Liver (tissue), 9 donors: ENCODE measurements around the gene AVEN. TPM values are rescaled to one million over a fixed set of nuclear protein-coding genes. Genes with fewer than 3 reads are reported as not detected.

Source experiments
- DNase-seq: peaks from one replicate; pipeline ENCODE4 v3.0.0-alpha.2; 2017; ENCODE audit warnings: low spot score
- H3K27ac ChIP-seq, 2 donors: one replicate each; pipeline ENCODE4 v1.7.0; 2013; ENCODE audit warnings: inconsistent platforms in 2 of 2, low read length in 2 of 2, control low read depth in 1 of 2, low read depth in 1 of 2, mild to moderate bottlenecking in 1 of 2
- H3K27me3 ChIP-seq, 4 donors: one replicate each; pipeline versions ENCODE4 v1.6.1 to v1.7.0; 2013; ENCODE audit warnings: low read length in 3 of 4, inconsistent platforms in 1 of 4, mild to moderate bottlenecking in 1 of 4, moderate library complexity in 1 of 4; ENCODE audit not compliant: control insufficient read depth in 4 of 4, insufficient read depth in 4 of 4
- H3K36me3 ChIP-seq, 4 donors: one replicate each; pipeline versions ENCODE4 v1.6.1 to v1.7.0; 2013; ENCODE audit warnings: low read length in 3 of 4, mild to moderate bottlenecking in 3 of 4, low read depth in 1 of 4, moderate library complexity in 1 of 4; ENCODE audit not compliant: control insufficient read depth in 4 of 4, insufficient read depth in 3 of 4
- H3K4me1 ChIP-seq, 4 donors: one replicate each; pipeline versions ENCODE4 v1.6.1 to v1.7.0; 2013; ENCODE audit warnings: low read length in 3 of 4, mild to moderate bottlenecking in 3 of 4, moderate library complexity in 1 of 4; ENCODE audit not compliant: control insufficient read depth in 4 of 4, insufficient read depth in 4 of 4
- H3K4me3 ChIP-seq, 3 donors: one replicate each; pipeline versions ENCODE4 v1.6.1 to v1.7.0; 2013; ENCODE audit warnings: low read length in 3 of 3, control low read depth in 1 of 3, low read depth in 1 of 3, mild to moderate bottlenecking in 1 of 3
- H3K9ac ChIP-seq, 2 donors: one replicate each; pipeline ENCODE4 v1.7.0; 2013; ENCODE audit warnings: low read length in 2 of 2, mild to moderate bottlenecking in 2 of 2, moderate library complexity in 2 of 2, control low read depth in 1 of 2, low read depth in 1 of 2
- H3K9me3 ChIP-seq, 4 donors: one replicate each; pipeline versions ENCODE4 v1.6.1 to v1.7.0; 2013; ENCODE audit warnings: low read length in 3 of 4; ENCODE audit not compliant: control insufficient read depth in 4 of 4
- ATF3 ChIP-seq: IDR thresholded peaks from 2 replicates; pipeline ENCODE4 v1.6.1; 2016; ENCODE audit warnings: antibody characterized with exemption
- FOXA2 ChIP-seq: IDR thresholded peaks from 2 replicates; pipeline ENCODE4 v1.6.1; 2016; ENCODE audit warnings: antibody characterized with exemption
- GABPA ChIP-seq, 2 donors: IDR thresholded peaks in 1 of 2; conservative IDR thresholded peaks in 1 of 2; 2 replicates each; pipeline ENCODE4 v1.6.1; 2016; ENCODE audit warnings: antibody characterized with exemption in 2 of 2, mild to moderate bottlenecking in 1 of 2, moderate library complexity in 1 of 2
- HNF4A ChIP-seq, 2 donors: conservative IDR thresholded peaks; 2 replicates each; pipeline ENCODE4 v1.6.1; 2016; ENCODE audit warnings: antibody characterized with exemption in 2 of 2, mild to moderate bottlenecking in 2 of 2
- HNF4G ChIP-seq: IDR thresholded peaks from 2 replicates; pipeline ENCODE4 v1.6.1; 2016; ENCODE audit warnings: antibody characterized with exemption
- JUND ChIP-seq, 2 donors: IDR thresholded peaks; 2 replicates each; pipeline ENCODE4 v1.6.1; 2016; ENCODE audit warnings: antibody characterized with exemption in 2 of 2
- MAX ChIP-seq: IDR thresholded peaks from 2 replicates; pipeline ENCODE4 v1.6.1; 2016; ENCODE audit warnings: antibody characterized with exemption
- REST ChIP-seq: IDR thresholded peaks from 2 replicates; pipeline ENCODE4 v1.6.1; 2016; ENCODE audit warnings: antibody characterized with exemption, mild to moderate bottlenecking
- RXRA ChIP-seq, 2 donors: IDR thresholded peaks; 2 replicates each; pipeline ENCODE4 v1.6.1; 2017 to 2018; ENCODE audit warnings: antibody characterized with exemption in 2 of 2, mild to moderate bottlenecking in 1 of 2
- TAF1 ChIP-seq: conservative IDR thresholded peaks from 2 replicates; pipeline ENCODE4 v1.6.1; 2016; ENCODE audit warnings: antibody characterized with exemption, mild to moderate bottlenecking
- ZBTB33 ChIP-seq: IDR thresholded peaks from 2 replicates; pipeline ENCODE4 v1.6.1; 2016; ENCODE audit warnings: antibody characterized with exemption
- WGBS: extraction: QIAGEN DNeasy Blood & Tissue Kit; methylation state at CpG from one replicate; pipeline ENCODE4 v1.1.7; 2013; 5-methylcytosine and 5-hydroxymethylcytosine counted together
- polyA plus RNA-seq, 2 donors: library from polyadenylated mRNA; stranded (reverse) in 1 of 2; unstranded in 1 of 2; fragments of 200-250 nt in 1 of 2; fragments of >200 nt in 1 of 2; fragmentation: Nextera tagmentation in 1 of 2; extraction: Ambion mirVana in 1 of 2; gene quantifications; one replicate each; pipeline versions ENCODE4 v1.2.1 to v1.2.3, GENCODE V29; 2013 to 2015
- total RNA-seq, 2 donors: library from RNA; depleted of rRNA; stranded (reverse); fragments of >200 nt; gene quantifications; one replicate each; pipeline ENCODE4 v1.2.3, GENCODE V29; 2014
- donor health status: healthy.
- donor health status: healthy.
- donor health status: healthy.
- donor health status: healthy.
- donor health status: healthy.

Gene AVEN
- total and polyA plus RNA-seq, 4 donors: 5.3 to 12.4 (median 7.0) TPM

GRCh38 chr15:33968224-33968623, 70.8 kb downstream of the AVEN start, which contains the start of gene CHRM5:
Gene CHRM5, plus strand, starts transcription at chr15:33968497. Its CDS starts 94,221 bp downstream, at chr15:34062718.
- no peaks in the 10 kb centered on the region for H3K9me3 ChIP-seq
- TF ChIP-seq TAF1 (no peak), MAX (no peak), ZBTB33 (no peak), HNF4A (conservative IDR thresholded peaks at IDR 0.05) (no peak), ATF3 (no peak)
- no peak within 1 kb of the TSS for H3K4me3 ChIP-seq
- no peak within 1 kb of the TSS for H3K27ac ChIP-seq
- 78% methylated on average over 6 of the region's 6 CpGs for WGBS
- DNase-seq: no peak
- no peaks in the 10 kb centered on the region for H3K4me1 ChIP-seq
- H3K9ac ChIP-seq: no peak within 1 kb of the TSS
- no peaks in the 10 kb centered on the region for H3K27me3 ChIP-seq
- no peaks in the 10 kb centered on the region for H3K36me3 ChIP-seq

GRCh38 chr15:33964665-33965040, 74.4 kb downstream of the AVEN start:
- whole genome bisulfite sequencing: 97% methylated on average over 2 of the region's 2 CpGs
- H3K9ac ChIP-seq: no peak overlapping the region

More at GRCh38 chr15:33964665-33965040, 74.4 kb downstream of the AVEN start:
- H3K4me3 ChIP-seq: no peak overlapping the region
- no peaks in the 10 kb centered on the region for H3K4me1 ChIP-seq
- H3K9me3 ChIP-seq: no peaks in the 10 kb centered on the region
- TF ChIP-seq ATF3: no peak
- TF ChIP-seq JUND (IDR thresholded peaks at IDR 0.05): no peak
- TF ChIP-seq FOXA2: no peak
- TF ChIP-seq GABPA (IDR thresholded peaks at IDR 0.05 in 1 of 2, conservative IDR thresholded peaks at IDR 0.05 in 1 of 2): no peak
- TF ChIP-seq RXRA (IDR thresholded peaks at IDR 0.05): no peak
- TF ChIP-seq HNF4G: no peak
- no peak for TF ChIP-seq REST
- no peaks in the 10 kb centered on the region for H3K36me3 ChIP-seq
- DNase-seq: no peak
- no peak overlapping the region for H3K27ac ChIP-seq
- H3K27me3 ChIP-seq: no peaks in the 10 kb centered on the region
